ENCODE results near the gene PLCG1.
"Not testable (repeated sequence)": the region's sequence is repeated elsewhere in the genome, so short reads cannot be mapped to it uniquely, and the experiment has no call there.

Gene PLCG1

GRCh38 chr20:41110012-41110411 is 27.3 kb upstream of the PLCG1 start:
- H3K27ac ChIP-seq (ENCODE audit: low read depth, low read length): no peak overlapping the region
- H3K9ac ChIP-seq (ENCODE audit: low read length): no peak overlapping the region
- no peak overlapping the region for H2BK15ac ChIP-seq (replicated peaks; ENCODE audit: low read depth)
- no peak for DNase-seq
- H4K8ac ChIP-seq (ENCODE audit: low read depth, low read length): no peak overlapping the region
- H3K4me1 ChIP-seq (ENCODE audit: control insufficient read depth, low read depth, low read length): no peaks in the 10 kb centered on the region
- no peaks in the 10 kb centered on the region for H3K79me1 ChIP-seq (ENCODE audit: low read length)
- no peak overlapping the region for H3K4me3 ChIP-seq (ENCODE audit: low read length)
- H3K56ac ChIP-seq (ENCODE audit: low read length): no peak overlapping the region
- H3K36me3 ChIP-seq (ENCODE audit: control insufficient read depth, insufficient read depth, low read length): peaks cover 13% of the 10 kb centered on the region
- no peak overlapping the region for H2BK5ac ChIP-seq (ENCODE audit: low read length)
- H3K27me3 ChIP-seq (ENCODE audit: insufficient read depth, low read length, poor library complexity): no peaks in the 10 kb centered on the region
- no peak overlapping the region for H3K4ac ChIP-seq (ENCODE audit: low read depth, low read length)
- H3K79me2 ChIP-seq (ENCODE audit: control insufficient read depth, insufficient read depth, low read length): no peaks in the 10 kb centered on the region
- no peak overlapping the region for H3K23ac ChIP-seq (ENCODE audit: low read length)
- H2BK120ac ChIP-seq (ENCODE audit: low read depth, low read length): no peak overlapping the region
- H3K4me2 ChIP-seq (ENCODE audit: low read length): no peak overlapping the region
- no CpG with 5 or more reads among the region's 11 CpGs for WGBS (ENCODE audit: extremely low coverage, insufficient coverage, low lambda C conversion rate)
- H3K18ac ChIP-seq (ENCODE audit: low read length): no peak overlapping the region
- H4K5ac ChIP-seq (ENCODE audit: low read length): no peak overlapping the region
- no peak overlapping the region for H2AK5ac ChIP-seq (ENCODE audit: low read length)

DNA sequence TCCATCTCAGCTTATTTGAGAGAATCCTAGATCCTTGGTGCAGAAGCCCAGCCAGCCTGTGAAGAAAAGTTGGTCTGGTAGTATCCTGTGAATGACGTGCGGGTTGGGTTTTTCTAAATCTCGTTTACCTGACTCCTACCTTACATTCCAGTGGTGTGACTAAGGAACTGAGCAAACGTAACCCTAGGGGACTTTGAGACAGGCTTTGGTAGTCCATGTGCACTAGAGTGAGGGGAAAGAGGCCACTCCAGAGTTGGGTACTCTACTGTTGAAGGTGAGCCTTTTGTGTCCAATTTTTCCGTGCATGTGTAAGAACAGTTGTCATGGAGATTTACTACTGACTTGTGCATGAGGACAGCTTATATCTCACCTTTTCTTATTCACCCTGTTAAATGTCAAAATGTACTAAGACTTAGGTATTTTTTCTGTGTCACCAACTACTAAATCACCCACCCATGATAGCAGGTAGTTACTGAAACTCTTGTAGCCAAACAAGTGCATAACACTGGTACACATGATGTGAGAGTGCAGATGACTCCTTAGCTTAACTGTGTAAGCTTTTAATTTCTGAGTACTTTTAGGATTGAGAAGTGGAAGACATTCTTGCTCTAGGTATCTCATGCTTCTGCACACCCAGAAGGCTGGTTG is 26.3 kb upstream of the PLCG1 start:
- H3K36me3 ChIP-seq (ENCODE audit: control insufficient read depth, insufficient read depth, low read length): peaks cover 17% of the 10 kb centered on the region
- H3K4me2 ChIP-seq (ENCODE audit: low read length): no peak overlapping the region
- H3K27me3 ChIP-seq (ENCODE audit: insufficient read depth, low read length, poor library complexity): no peaks in the 10 kb centered on the region
- no peak overlapping the region for H4K5ac ChIP-seq (ENCODE audit: low read length)
- H3K4ac ChIP-seq (ENCODE audit: low read depth, low read length): no peak overlapping the region
- H3K79me2 ChIP-seq (ENCODE audit: control insufficient read depth, insufficient read depth, low read length): no peaks in the 10 kb centered on the region
- WGBS (ENCODE audit: extremely low coverage, insufficient coverage, low lambda C conversion rate): no CpG with 5 or more reads among the region's 5 CpGs
- H3K23ac ChIP-seq (ENCODE audit: low read length): no peak overlapping the region
- H2AK5ac ChIP-seq (ENCODE audit: low read length): no peak overlapping the region
- no peak overlapping the region for H4K8ac ChIP-seq (ENCODE audit: low read depth, low read length)
- H3K18ac ChIP-seq (ENCODE audit: low read length): no peak overlapping the region
- no peak overlapping the region for H3K4me3 ChIP-seq (ENCODE audit: low read length)
- no peak overlapping the region for H3K9ac ChIP-seq (ENCODE audit: low read length)
- H3K79me1 ChIP-seq (ENCODE audit: low read length): no peaks in the 10 kb centered on the region
- DNase-seq: peak; percentile 27
- no peak overlapping the region for H2BK5ac ChIP-seq (ENCODE audit: low read length)
- no peaks in the 10 kb centered on the region for H3K4me1 ChIP-seq (ENCODE audit: control insufficient read depth, low read depth, low read length)
- no peak overlapping the region for H3K27ac ChIP-seq (ENCODE audit: low read depth, low read length)
- H3K56ac ChIP-seq (ENCODE audit: low read length): no peak overlapping the region
- no peak overlapping the region for H2BK120ac ChIP-seq (ENCODE audit: low read depth, low read length)
- no peak overlapping the region for H2BK15ac ChIP-seq (replicated peaks; ENCODE audit: low read depth)

DNA sequence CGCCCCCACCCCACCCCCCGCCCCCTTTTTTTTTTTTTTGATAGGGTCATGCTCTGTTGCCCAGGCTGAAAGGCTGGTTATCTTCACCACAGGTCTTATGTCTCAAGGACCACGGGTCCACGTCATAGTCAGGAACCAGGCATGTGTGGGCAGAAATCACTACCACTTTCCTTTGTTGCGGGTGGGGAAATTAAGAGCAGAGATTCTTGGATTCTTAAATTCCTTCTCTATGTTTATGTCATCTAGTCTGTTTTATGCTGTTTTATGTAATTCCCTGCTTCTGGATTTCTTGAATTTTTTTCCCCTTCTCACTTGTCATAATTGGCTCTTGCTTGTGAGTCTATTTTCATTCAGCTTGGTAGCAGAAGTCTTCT is 25.8 kb upstream of the PLCG1 start:
- DNase-seq: no peak
- H3K56ac ChIP-seq (ENCODE audit: low read length): no peak overlapping the region
- H3K4me1 ChIP-seq (ENCODE audit: control insufficient read depth, low read depth, low read length): no peaks in the 10 kb centered on the region
- no peak overlapping the region for H3K4me3 ChIP-seq (ENCODE audit: low read length)
- no CpG with 5 or more reads among the region's 5 CpGs for WGBS (ENCODE audit: extremely low coverage, insufficient coverage, low lambda C conversion rate)
- H2BK120ac ChIP-seq (ENCODE audit: low read depth, low read length): no peak overlapping the region
- no peak overlapping the region for H3K4me2 ChIP-seq (ENCODE audit: low read length)
- H3K23ac ChIP-seq (ENCODE audit: low read length): no peak overlapping the region
- H2BK15ac ChIP-seq (replicated peaks; ENCODE audit: low read depth): no peak overlapping the region
- no peaks in the 10 kb centered on the region for H3K79me1 ChIP-seq (ENCODE audit: low read length)
- no peak overlapping the region for H2AK5ac ChIP-seq (ENCODE audit: low read length)
- H3K18ac ChIP-seq (ENCODE audit: low read length): no peak overlapping the region
- no peak overlapping the region for H4K5ac ChIP-seq (ENCODE audit: low read length)
- H3K79me2 ChIP-seq (ENCODE audit: control insufficient read depth, insufficient read depth, low read length): no peaks in the 10 kb centered on the region
- no peaks in the 10 kb centered on the region for H3K27me3 ChIP-seq (ENCODE audit: insufficient read depth, low read length, poor library complexity)
- no peak overlapping the region for H3K9ac ChIP-seq (ENCODE audit: low read length)
- H2BK5ac ChIP-seq (ENCODE audit: low read length): no peak overlapping the region
- H3K4ac ChIP-seq (ENCODE audit: low read depth, low read length): no peak overlapping the region
- H4K8ac ChIP-seq (ENCODE audit: low read depth, low read length): no peak overlapping the region
- peaks cover 20% of the 10 kb centered on the region for H3K36me3 ChIP-seq (ENCODE audit: control insufficient read depth, insufficient read depth, low read length)
- H3K27ac ChIP-seq (ENCODE audit: low read depth, low read length): no peak overlapping the region

DNA sequence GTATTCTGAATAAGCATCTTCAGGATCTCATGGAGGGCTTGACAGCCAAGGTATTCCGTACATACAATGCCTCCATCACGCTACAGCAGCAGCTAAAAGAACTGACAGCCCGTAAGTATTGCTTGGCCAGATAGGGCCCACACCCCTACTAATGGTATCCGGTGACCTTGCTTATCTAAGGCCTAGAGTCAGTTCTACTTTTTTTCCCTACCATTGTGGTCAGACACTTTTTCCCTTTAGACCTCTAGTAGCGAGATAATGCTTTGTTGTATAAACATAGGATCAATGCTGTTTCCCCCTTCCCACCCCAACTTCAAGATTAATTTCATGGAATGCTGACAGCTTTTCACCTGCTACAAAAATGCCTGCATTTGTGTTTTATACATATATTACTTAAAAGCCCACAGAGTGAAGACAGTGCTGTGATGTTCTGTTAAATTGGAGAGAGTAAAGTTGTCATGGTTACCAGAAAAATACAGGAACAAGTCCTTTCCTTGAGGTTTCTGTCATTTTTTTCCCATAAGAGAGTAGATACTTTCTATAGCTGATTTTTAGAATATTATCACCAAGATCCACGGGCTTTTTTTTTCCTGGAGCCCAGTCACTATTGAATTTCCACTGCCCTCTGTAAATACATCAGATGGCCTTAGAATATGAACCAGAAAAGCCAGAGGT is 20.9 kb upstream of the PLCG1 start:
- Histone ChIP-seq H2AK5ac (ENCODE audit: low read length) (no peak overlapping the region), H3K4me3 (ENCODE audit: low read length) (no peak overlapping the region), H3K36me3 (ENCODE audit: control insufficient read depth, insufficient read depth, low read length) (peaks cover 23% of the 10 kb centered on the region), H3K27ac (ENCODE audit: low read depth, low read length) (no peak overlapping the region), H3K56ac (ENCODE audit: low read length) (no peak overlapping the region), H3K27me3 (ENCODE audit: insufficient read depth, low read length, poor library complexity) (no peaks in the 10 kb centered on the region), H3K4me1 (ENCODE audit: control insufficient read depth, low read depth, low read length) (no peaks in the 10 kb centered on the region), H4K8ac (ENCODE audit: low read depth, low read length) (no peak overlapping the region), H4K5ac (ENCODE audit: low read length) (no peak overlapping the region), H3K4me2 (ENCODE audit: low read length) (no peak overlapping the region), H2BK120ac (ENCODE audit: low read depth, low read length) (no peak overlapping the region), H3K9ac (ENCODE audit: low read length) (no peak overlapping the region), H3K18ac (ENCODE audit: low read length) (no peak overlapping the region), H2BK5ac (ENCODE audit: low read length) (no peak overlapping the region), H3K79me2 (ENCODE audit: control insufficient read depth, insufficient read depth, low read length) (no peaks in the 10 kb centered on the region), H3K4ac (ENCODE audit: low read depth, low read length) (no peak overlapping the region), H2BK15ac (replicated peaks; ENCODE audit: low read depth) (no peak overlapping the region), H3K79me1 (ENCODE audit: low read length) (no peaks in the 10 kb centered on the region), H3K23ac (ENCODE audit: low read length) (no peak overlapping the region)
- no CpG with 5 or more reads among the region's 6 CpGs for WGBS (ENCODE audit: extremely low coverage, insufficient coverage, low lambda C conversion rate)
- no peak for DNase-seq

GRCh38 chr20:41118159-41118558 is 19.2 kb upstream of the PLCG1 start:
- not testable (repeated sequence) for H3K56ac ChIP-seq (ENCODE audit: low read length); H3K79me2 ChIP-seq (ENCODE audit: control insufficient read depth, insufficient read depth, low read length); H3K4me3 ChIP-seq (ENCODE audit: low read length); H2BK120ac ChIP-seq (ENCODE audit: low read depth, low read length); H2BK5ac ChIP-seq (ENCODE audit: low read length); H3K79me1 ChIP-seq (ENCODE audit: low read length); H3K9ac ChIP-seq (ENCODE audit: low read length); H3K27ac ChIP-seq (ENCODE audit: low read depth, low read length); H2BK15ac ChIP-seq (replicated peaks; ENCODE audit: low read depth); H4K5ac ChIP-seq (ENCODE audit: low read length); H3K4me1 ChIP-seq (ENCODE audit: control insufficient read depth, low read depth, low read length); H3K27me3 ChIP-seq (ENCODE audit: insufficient read depth, low read length, poor library complexity); H4K8ac ChIP-seq (ENCODE audit: low read depth, low read length); H3K4ac ChIP-seq (ENCODE audit: low read depth, low read length); H2AK5ac ChIP-seq (ENCODE audit: low read length); H3K4me2 ChIP-seq (ENCODE audit: low read length); H3K23ac ChIP-seq (ENCODE audit: low read length); DNase-seq; H3K18ac ChIP-seq (ENCODE audit: low read length)
- no CpG with 5 or more reads among the region's 6 CpGs for WGBS (ENCODE audit: extremely low coverage, insufficient coverage, low lambda C conversion rate)
- peaks cover 26% of the 10 kb centered on the region for H3K36me3 ChIP-seq (ENCODE audit: control insufficient read depth, insufficient read depth, low read length)

- H2AK5ac ChIP-seq (ENCODE audit: low read length): no peak overlapping the region
- no peak overlapping the region for H3K4me2 ChIP-seq (ENCODE audit: low read length)
- H4K5ac ChIP-seq (ENCODE audit: low read length): no peak overlapping the region
- H3K56ac ChIP-seq (ENCODE audit: low read length): no peak overlapping the region
- H3K36me3 ChIP-seq (ENCODE audit: control insufficient read depth, insufficient read depth, low read length): peaks cover 25% of the 10 kb centered on the region
- no peaks in the 10 kb centered on the region for H3K79me2 ChIP-seq (ENCODE audit: control insufficient read depth, insufficient read depth, low read length)
- no peaks in the 10 kb centered on the region for H3K27me3 ChIP-seq (ENCODE audit: insufficient read depth, low read length, poor library complexity)
- H3K4me1 ChIP-seq (ENCODE audit: control insufficient read depth, low read depth, low read length): no peaks in the 10 kb centered on the region
- no peak overlapping the region for H4K8ac ChIP-seq (ENCODE audit: low read depth, low read length)
- H3K4ac ChIP-seq (ENCODE audit: low read depth, low read length): no peak overlapping the region
- DNase-seq: no peak
- H3K4me3 ChIP-seq (ENCODE audit: low read length): no peak overlapping the region
- H3K18ac ChIP-seq (ENCODE audit: low read length): no peak overlapping the region
- H2BK15ac ChIP-seq (replicated peaks; ENCODE audit: low read depth): no peak overlapping the region
- no peak overlapping the region for H3K27ac ChIP-seq (ENCODE audit: low read depth, low read length)
- H3K79me1 ChIP-seq (ENCODE audit: low read length): no peaks in the 10 kb centered on the region
- H3K9ac ChIP-seq (ENCODE audit: low read length): no peak overlapping the region
- H3K23ac ChIP-seq (ENCODE audit: low read length): no peak overlapping the region
- no CpG with 5 or more reads among the region's 3 CpGs for WGBS (ENCODE audit: extremely low coverage, insufficient coverage, low lambda C conversion rate)
- no peak overlapping the region for H2BK5ac ChIP-seq (ENCODE audit: low read length)
- no peak overlapping the region for H2BK120ac ChIP-seq (ENCODE audit: low read depth, low read length)
Observed at GRCh38 chr20:41118632-41119031, 18.7 kb upstream of the PLCG1 start.
